Liver (tissue), 3 donors: ENCODE measurements around the gene STAG2.

Source experiments
- ATF3 ChIP-seq: IDR thresholded peaks from 2 replicates; pipeline ENCODE4 v1.6.1; 2016; ENCODE audit warnings: antibody characterized with exemption
- CTCF ChIP-seq: fragments of 150-350 bp; IDR thresholded peaks from 2 replicates; pipeline ENCODE4 v1.5.1; 2017; ENCODE audit warnings: improper control_type of control experiment, low read depth, low read length; ENCODE audit not compliant: missing input control
- EGR1 ChIP-seq, 2 donors: IDR thresholded peaks; 2 replicates each; pipeline ENCODE4 v1.6.1; 2016 to 2018; ENCODE audit warnings: antibody characterized with exemption in 2 of 2, low read depth in 2 of 2
- FOXA1 ChIP-seq: IDR thresholded peaks from 2 replicates; pipeline ENCODE4 v1.6.1; 2016; ENCODE audit warnings: antibody characterized with exemption
- GABPA ChIP-seq, 2 donors: IDR thresholded peaks in 1 of 2; conservative IDR thresholded peaks in 1 of 2; 2 replicates each; pipeline ENCODE4 v1.6.1; 2016; ENCODE audit warnings: antibody characterized with exemption in 2 of 2, mild to moderate bottlenecking in 1 of 2, moderate library complexity in 1 of 2
- HNF4A ChIP-seq, 2 donors: conservative IDR thresholded peaks; 2 replicates each; pipeline ENCODE4 v1.6.1; 2016; ENCODE audit warnings: antibody characterized with exemption in 2 of 2, mild to moderate bottlenecking in 2 of 2
- MAX ChIP-seq: IDR thresholded peaks from 2 replicates; pipeline ENCODE4 v1.6.1; 2016; ENCODE audit warnings: antibody characterized with exemption
- NR2F2 ChIP-seq: IDR thresholded peaks from 2 replicates; pipeline ENCODE4 v1.6.1; 2016; ENCODE audit warnings: antibody characterized with exemption
- RAD21 ChIP-seq, 2 donors: IDR thresholded peaks; 2 replicates each; pipeline ENCODE4 v1.6.1; 2016; ENCODE audit warnings: antibody characterized with exemption in 2 of 2, mild to moderate bottlenecking in 2 of 2
- SP1 ChIP-seq: IDR thresholded peaks from 2 replicates; pipeline ENCODE4 v1.6.1; 2018; ENCODE audit warnings: antibody characterized with exemption, mild to moderate bottlenecking
- ZBTB33 ChIP-seq: IDR thresholded peaks from 2 replicates; pipeline ENCODE4 v1.6.1; 2016; ENCODE audit warnings: antibody characterized with exemption
- donor health status: healthy.
- donor health status: healthy.

- TF ChIP-seq CTCF (no peak), MAX (no peak), NR2F2 (no peak), SP1 (no peak), ATF3 (no peak), EGR1 (IDR thresholded peaks at IDR 0.05; ENCODE audit: low read depth in 2 of 2) (no peak), GABPA (IDR thresholded peaks at IDR 0.05 in 1 of 2, conservative IDR thresholded peaks at IDR 0.05 in 1 of 2) (no peak), RAD21 (IDR thresholded peaks at IDR 0.05) (no peak), ZBTB33 (no peak), HNF4A (conservative IDR thresholded peaks at IDR 0.05) (no peak), FOXA1 (no peak)
Measured at GRCh38 chrX:124016825-124017224, 55.3 kb downstream of the STAG2 start.
